ENCODE results near the gene PODXL2.
"Not testable (repeated sequence)": the region's sequence is repeated elsewhere in the genome, so short reads cannot be mapped to it uniquely, and the experiment has no call there.

Gene PODXL2

GRCh38 chr3:127654374-127654773 is 25.4 kb downstream of the PODXL2 start:
- no peak for DNase-seq (ENCODE audit: extremely low read depth in 1 of 2, low read depth in 1 of 2)

- DNase-seq (ENCODE audit: extremely low read depth in 1 of 2, low read depth in 1 of 2), result not testable (repeated sequence)
These were observed 26.0 kb downstream of the PODXL2 start for GRCh38 chr3:127654993-127655392.

- no peak for DNase-seq (ENCODE audit: extremely low read depth in 1 of 2, low read depth in 1 of 2)
These were observed 26.7 kb downstream of the PODXL2 start for GRCh38 chr3:127655641-127656040.

- DNase-seq (ENCODE audit: extremely low read depth in 1 of 2, low read depth in 1 of 2), result no peak
These were observed 27.9 kb downstream of the PODXL2 start for GRCh38 chr3:127656906-127657305.

- DNase-seq (ENCODE audit: extremely low read depth in 1 of 2, low read depth in 1 of 2), result no peak
These were observed 29.2 kb downstream of the PODXL2 start for GRCh38 chr3:127658234-127658633.

- no peak for DNase-seq (ENCODE audit: extremely low read depth in 1 of 2, low read depth in 1 of 2)
These were observed 31.8 kb downstream of the PODXL2 start for GRCh38 chr3:127660621-127661251.

GRCh38 chr3:127661600-127661999 is 32.6 kb downstream of the PODXL2 start:
- no peak for DNase-seq (ENCODE audit: extremely low read depth in 1 of 2, low read depth in 1 of 2)

- no peak for DNase-seq (ENCODE audit: extremely low read depth in 1 of 2, low read depth in 1 of 2)
These were observed 33.0 kb downstream of the PODXL2 start for GRCh38 chr3:127662001-127662469.

GRCh38 chr3:127663151-127663550 is 34.2 kb downstream of the PODXL2 start:
- no peak for DNase-seq (ENCODE audit: extremely low read depth in 1 of 2, low read depth in 1 of 2)

- DNase-seq (ENCODE audit: extremely low read depth in 1 of 2, low read depth in 1 of 2), result no peak
These were observed 36.2 kb downstream of the PODXL2 start for GRCh38 chr3:127665165-127665564.

- no peak for DNase-seq (ENCODE audit: extremely low read depth in 1 of 2, low read depth in 1 of 2)
These were observed 36.6 kb downstream of the PODXL2 start for GRCh38 chr3:127665586-127665985.

GRCh38 chr3:127666676-127667075 is 37.7 kb downstream of the PODXL2 start:
- DNase-seq (ENCODE audit: extremely low read depth in 1 of 2, low read depth in 1 of 2), result no peak

- no peak for DNase-seq (ENCODE audit: extremely low read depth in 1 of 2, low read depth in 1 of 2)
These were observed 38.2 kb downstream of the PODXL2 start for GRCh38 chr3:127667119-127667681.

GRCh38 chr3:127668906-127669305 is 39.9 kb downstream of the PODXL2 start:
- DNase-seq (ENCODE audit: extremely low read depth in 1 of 2, low read depth in 1 of 2), result no peak

GRCh38 chr3:127669541-127670228 is 40.7 kb downstream of the PODXL2 start:
- DNase-seq (ENCODE audit: extremely low read depth in 1 of 2, low read depth in 1 of 2), result no peak

- no peak for DNase-seq (ENCODE audit: extremely low read depth in 1 of 2, low read depth in 1 of 2)
These were observed 41.2 kb downstream of the PODXL2 start for GRCh38 chr3:127670229-127670559.

GRCh38 chr3:127670761-127671522 is 42.0 kb downstream of the PODXL2 start:
- no peak for DNase-seq (ENCODE audit: extremely low read depth in 1 of 2, low read depth in 1 of 2)

- no peak for DNase-seq (ENCODE audit: extremely low read depth in 1 of 2, low read depth in 1 of 2)
These were observed 42.8 kb downstream of the PODXL2 start for GRCh38 chr3:127671523-127672428.

GRCh38 chr3:127672429-127673190 is 43.6 kb downstream of the PODXL2 start, which contains the start of gene ABTB1:
Gene ABTB1 (plus strand): TSS chr3:127672952. CDS start chr3:127673026, 74 bp downstream.
- peak; percentile 71 to 78 for DNase-seq (ENCODE audit: extremely low read depth in 1 of 2, low read depth in 1 of 2)
